ENCODE results near the gene NAXD.

DNA sequence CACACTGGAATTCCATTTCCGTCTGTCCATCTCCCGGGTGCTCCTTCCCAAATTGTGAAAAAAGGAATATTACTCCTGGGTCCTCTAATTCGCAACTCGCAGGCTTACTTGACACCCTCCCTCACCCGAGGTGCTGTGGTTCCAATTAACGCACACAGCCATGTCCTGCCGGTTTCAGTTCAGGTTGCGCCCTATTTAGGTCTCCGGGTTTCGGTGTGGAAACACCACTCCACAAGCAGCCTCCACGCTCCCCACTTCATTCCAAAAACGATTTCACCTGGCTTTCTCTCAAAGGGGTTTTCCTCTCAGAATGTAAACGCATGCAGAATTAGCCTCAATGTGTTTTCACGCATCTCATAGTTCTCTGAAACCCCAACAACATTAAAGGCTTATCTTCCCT is 37.9 kb downstream of the NAXD start:
- TF ChIP-seq, protein P1, sequence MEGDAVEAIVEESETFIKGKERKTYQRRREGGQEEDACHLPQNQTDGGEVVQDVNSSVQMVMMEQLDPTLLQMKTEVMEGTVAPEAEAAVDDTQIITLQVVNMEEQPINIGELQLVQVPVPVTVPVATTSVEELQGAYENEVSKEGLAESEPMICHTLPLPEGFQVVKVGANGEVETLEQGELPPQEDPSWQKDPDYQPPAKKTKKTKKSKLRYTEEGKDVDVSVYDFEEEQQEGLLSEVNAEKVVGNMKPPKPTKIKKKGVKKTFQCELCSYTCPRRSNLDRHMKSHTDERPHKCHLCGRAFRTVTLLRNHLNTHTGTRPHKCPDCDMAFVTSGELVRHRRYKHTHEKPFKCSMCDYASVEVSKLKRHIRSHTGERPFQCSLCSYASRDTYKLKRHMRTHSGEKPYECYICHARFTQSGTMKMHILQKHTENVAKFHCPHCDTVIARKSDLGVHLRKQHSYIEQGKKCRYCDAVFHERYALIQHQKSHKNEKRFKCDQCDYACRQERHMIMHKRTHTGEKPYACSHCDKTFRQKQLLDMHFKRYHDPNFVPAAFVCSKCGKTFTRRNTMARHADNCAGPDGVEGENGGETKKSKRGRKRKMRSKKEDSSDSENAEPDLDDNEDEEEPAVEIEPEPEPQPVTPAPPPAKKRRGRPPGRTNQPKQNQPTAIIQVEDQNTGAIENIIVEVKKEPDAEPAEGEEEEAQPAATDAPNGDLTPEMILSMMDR (IDR thresholded peaks at IDR 0.05) = no peak
- no peak for TF ChIP-seq EP300 (IDR thresholded peaks at IDR 0.05; ENCODE audit: low read depth)

Measured in transverse colon (tissue), 3 donors.